Gastroesophageal sphincter (tissue), 4 donors: ENCODE results near the gene WWTR1. TPM values are rescaled to one million over a fixed set of nuclear protein-coding genes. Genes with fewer than 3 reads are reported as not detected.

ENCODE experiments used
- ATAC-seq: fragments of 150-250 bp; one replicate; pipeline ENCODE4 v1.9.1; 2016; ENCODE audit warnings: mild to moderate bottlenecking, moderate library complexity
- H3K27ac ChIP-seq, 4 donors: fragments of 200-600 bp; sonication (generic) in 3 of 4; 1 replicate in 3 of 4; 2 replicates in 1 of 4; pipeline ENCODE4 v1.5.1; 2016 to 2019
- H3K27me3 ChIP-seq: fragments of 200-600 bp; sonication (generic); one replicate; pipeline ENCODE4 v1.5.1; 2019
- H3K36me3 ChIP-seq, 2 donors: fragments of 200-600 bp; sonication (generic); one replicate each; pipeline ENCODE4 v1.5.1; 2019; ENCODE audit warnings: control low read depth in 1 of 2
- H3K4me1 ChIP-seq, 3 donors: fragments of 200-600 bp; sonication (generic); 1 replicate in 2 of 3; 2 replicates in 1 of 3; pipeline ENCODE4 v1.5.1; 2016 to 2019; ENCODE audit warnings: control low read depth in 2 of 3
- H3K4me3 ChIP-seq, 2 donors: fragments of 200-600 bp; sonication (generic); one replicate each; pipeline ENCODE4 v1.5.1; 2019; ENCODE audit warnings: mild to moderate bottlenecking in 1 of 2, moderate library complexity in 1 of 2
- H3K9me3 ChIP-seq, 3 donors: fragments of 200-600 bp; sonication (generic); one replicate each; pipeline ENCODE4 v1.5.1; 2017 to 2019; ENCODE audit warnings: control low read depth in 2 of 3
- CTCF ChIP-seq, 4 experiments: fragments of 200-600 bp in 2 of 4; fragments of 450-650 bp in 2 of 4; sonication (generic) in 1 of 4; IDR thresholded peaks; one replicate each; pipeline ENCODE4 v1.5.1; 2017 to 2019; ENCODE audit warnings: antibody characterized with exemption in 4 of 4, mild to moderate bottlenecking in 2 of 4, moderate library complexity in 2 of 4
- EP300 ChIP-seq: sonication (generic); formaldehyde crosslinking; IDR thresholded peaks from one replicate; pipeline ENCODE4 v1.6.1; 2017; ENCODE audit warnings: antibody characterized with exemption, mild to moderate bottlenecking
- POLR2A ChIP-seq, 2 donors: fragments of 450-650 bp; IDR thresholded peaks; one replicate each; pipeline ENCODE4 v1.6.1; 2017; ENCODE audit warnings: antibody characterized with exemption in 2 of 2, mild to moderate bottlenecking in 2 of 2, moderate library complexity in 1 of 2
- POLR2AphosphoS5 ChIP-seq: sonication (generic); formaldehyde crosslinking; IDR thresholded peaks from one replicate; pipeline ENCODE4 v1.6.1; 2017; ENCODE audit warnings: antibody characterized with exemption
- WGBS, 2 donors: methylation state at CpG; one replicate each; pipeline ENCODE4 v1.1.5; 2018; ENCODE audit warnings: low coverage in 1 of 2; 5-methylcytosine and 5-hydroxymethylcytosine counted together
- total RNA-seq, 4 donors: library from RNA; depleted of rRNA; stranded (reverse); fragments of >200 nt; gene quantifications; one replicate each; pipeline ENCODE4 v1.1.0, GENCODE V29; 2016

Gene WWTR1
- total RNA-seq, 4 donors from 2014 or later: 239 to 482 (median 321) TPM

- H3K36me3 ChIP-seq: no peaks in the 10 kb centered on the region
- no peak overlapping the region for H3K27ac ChIP-seq
- TF ChIP-seq POLR2AphosphoS5: no peak
- no peak for TF ChIP-seq POLR2A (IDR thresholded peaks at IDR 0.05)
- H3K4me1 ChIP-seq: peaks cover 0 to 8% (median 0%) of the 10 kb centered on the region in 3 donors
- WGBS, 2 donors: 79% methylated on average over 3 of the region's 6 CpGs; no CpG with 5 or more reads in 1 of the 2 donors
- H3K27me3 ChIP-seq: no peaks in the 10 kb centered on the region
- no peak overlapping the region for H3K4me3 ChIP-seq
- no peaks in the 10 kb centered on the region for H3K9me3 ChIP-seq
- no peak for ATAC-seq
Measured at GRCh38 chr3:149494759-149495580, 162.9 kb downstream of the WWTR1 start.

GRCh38 chr3:149494022-149494758, 163.6 kb downstream of the WWTR1 start:
- peaks cover 0 to 8% (median 0%) of the 10 kb centered on the region in 3 donors for H3K4me1 ChIP-seq
- peak; percentile 69 to 87 (median 80) for TF ChIP-seq CTCF (IDR thresholded peaks at IDR 0.05)
- no peak for TF ChIP-seq POLR2AphosphoS5
- ATAC-seq: peak; percentile 78
- H3K9me3 ChIP-seq: no peaks in the 10 kb centered on the region
- H3K27ac ChIP-seq: no peak overlapping the region
- WGBS, 2 donors: 29 to 37% methylated on average over 7 to 11 of the region's 11 CpGs
- no peak overlapping the region for H3K4me3 ChIP-seq
- H3K36me3 ChIP-seq: no peaks in the 10 kb centered on the region
- no peaks in the 10 kb centered on the region for H3K27me3 ChIP-seq

- Histone ChIP-seq H3K27me3 (no peaks in the 10 kb centered on the region), H3K27ac (no peak overlapping the region), H3K4me3 (no peak overlapping the region), H3K9me3 (no peaks in the 10 kb centered on the region), H3K36me3 (no peaks in the 10 kb centered on the region), H3K4me1 (peaks cover 0 to 8% (median 0%) of the 10 kb centered on the region in 3 donors)
- 60 to 73% methylated on average over 5 to 6 of the region's 8 CpGs for WGBS, 2 donors
- no peak for TF ChIP-seq POLR2A (IDR thresholded peaks at IDR 0.05)
- no peak for TF ChIP-seq CTCF (IDR thresholded peaks at IDR 0.05)
- ATAC-seq: no peak
Measured at GRCh38 chr3:149493315-149494021, 164.4 kb downstream of the WWTR1 start.

- H3K27me3 ChIP-seq: no peaks in the 10 kb centered on the region
- ATAC-seq: no peak
- TF ChIP-seq EP300: no peak
- no peak for TF ChIP-seq POLR2AphosphoS5
- TF ChIP-seq POLR2A (IDR thresholded peaks at IDR 0.05): no peak
- TF ChIP-seq CTCF (IDR thresholded peaks at IDR 0.05): no peak
- H3K4me3 ChIP-seq: no peak overlapping the region
- peaks cover 0 to 10% (median 0%) of the 10 kb centered on the region in 3 donors for H3K4me1 ChIP-seq
- no peak overlapping the region for H3K27ac ChIP-seq
- no peaks in the 10 kb centered on the region for H3K9me3 ChIP-seq
- H3K36me3 ChIP-seq: no peaks in the 10 kb centered on the region
Measured at GRCh38 chr3:149490260-149490971, 167.4 kb downstream of the WWTR1 start.
